K562 (cell line): ENCODE data around the gene PIKFYVE. TPM values are rescaled to one million over a fixed set of nuclear protein-coding genes. Genes with fewer than 3 reads are reported as not detected.
A peak's percentile ranks its signal among the peaks of the same experiment; 100 is the strongest.

Experiments
- BRF1 ChIP-seq: IDR thresholded peaks from 3 replicates; pipeline ENCODE4 v1.6.1; 2011; ENCODE audit warnings: borderline replicate concordance, mild to moderate bottlenecking; ENCODE audit not compliant: insufficient read length; ENCODE audit errors: extremely low read depth
- PRMT5 ChIP-seq: sonication (generic); formaldehyde crosslinking; IDR thresholded peaks from 2 replicates; pipeline ENCODE4 v1.5.0; 2020; ENCODE audit warnings: missing genetic modification reagents
- RAD21 ChIP-seq, 2 experiments: fragments of 250-450 bp in 1 of 2; fragments of 450-650 bp in 1 of 2; sonication (Bioruptor Pico) in 1 of 2; formaldehyde crosslinking in 1 of 2; IDR thresholded peaks in 1 of 2; conservative IDR thresholded peaks in 1 of 2; 2 replicates each; pipeline versions ENCODE4 v1.4.0 to v1.8.0; 2020 to 2022; ENCODE audit warnings: mild to moderate bottlenecking in 2 of 2, moderate library complexity in 1 of 2
- RBM17 ChIP-seq: fragments of 200-400 bp; formaldehyde crosslinking; IDR thresholded peaks from 2 replicates; pipeline ENCODE4 v1.6.1; 2017; ENCODE audit warnings: low read depth, mild to moderate bottlenecking, low read length, borderline replicate concordance
- RBM22 ChIP-seq: fragments of 200-400 bp; formaldehyde crosslinking; IDR thresholded peaks from 2 replicates; pipeline ENCODE4 v1.6.1; 2018; ENCODE audit warnings: low read length, low read depth; ENCODE audit not compliant: poor library complexity, severe bottlenecking
- ZNF23 ChIP-seq: fragments of 250-450 bp; sonication (Bioruptor Pico); IDR thresholded peaks from 2 replicates; pipeline ENCODE4 v1.4.0; 2020; ENCODE audit warnings: mild to moderate bottlenecking
- ZNF311 ChIP-seq: fragments of 250-450 bp; sonication (Bioruptor Pico); IDR thresholded peaks from 2 replicates; pipeline ENCODE4 v1.4.0; 2020; ENCODE audit warnings: mild to moderate bottlenecking, moderate library complexity
- polyA plus RNA-seq, 8 experiments: library from polyadenylated mRNA; depleted of rRNA in 4 of 8; stranded (reverse) in 5 of 8; unstranded in 3 of 8; fragments of >200 nt; fragmentation: Nextera tagmentation in 2 of 8; fragmentation: Illumina TruSeq in 1 of 8; extraction: Ambion mirVana in 2 of 8; extraction: Trizol in 1 of 8; gene quantifications; 2 replicates each; pipeline versions ENCODE4 v1.2.1 to v1.2.3, GENCODE V29; 2011 to 2014; ENCODE audit warnings: inconsistent platforms in 1 of 8, missing spikeins in 1 of 8
- total RNA-seq, 7 experiments: library from RNA; depleted of rRNA in 6 of 7; stranded (reverse); fragments of >200 nt in 6 of 7; fragmentation: Illumina TruSeq in 2 of 7; extraction: Trizol in 2 of 7; gene quantifications; 2 replicates each; pipeline versions ENCODE4 v1.2.1 to v1.2.3, GENCODE V29; 2011 to 2021; ENCODE audit warnings: low replicate concordance in 1 of 7
- TF ChIP-seq, protein P1 (sequence below): fragments of 250-450 bp; sonication (Bioruptor Pico); IDR thresholded peaks from 2 replicates; pipeline ENCODE4 v1.4.0; 2020; ENCODE audit warnings: mild to moderate bottlenecking
- TF ChIP-seq, protein P2 (sequence below): fragments of 250-450 bp; sonication (Bioruptor Pico); IDR thresholded peaks from 2 replicates; pipeline ENCODE4 v1.5.0; 2021; ENCODE audit warnings: mild to moderate bottlenecking, moderate library complexity
- TF ChIP-seq, protein P3 (sequence below): sonication (generic); formaldehyde crosslinking; IDR thresholded peaks from 2 replicates; pipeline ENCODE4 v1.8.0; 2022; ENCODE audit warnings: missing genetic modification reagents, mild to moderate bottlenecking, moderate library complexity, borderline replicate concordance
- TF ChIP-seq, protein P4 (sequence below): sonication (generic); formaldehyde crosslinking; IDR thresholded peaks from 2 replicates; pipeline ENCODE4 v1.8.0; 2023; ENCODE audit warnings: mild to moderate bottlenecking, missing genetic modification reagents
- TF ChIP-seq, protein P5 (sequence below), 2 experiments: fragments of 200-800 bp in 1 of 2; sonication (Bioruptor generic) in 1 of 2; sonication (generic) in 1 of 2; formaldehyde crosslinking in 1 of 2; IDR thresholded peaks in 1 of 2; conservative IDR thresholded peaks in 1 of 2; 2 replicates each; pipeline versions ENCODE4 v1.5.0 to v1.6.1; 2016 to 2020; ENCODE audit warnings: missing compliant biosample characterization in 1 of 2, missing genetic modification characterization in 1 of 2, missing genetic modification reagents in 1 of 2
- TF ChIP-seq, protein P6 (sequence below): fragments of 250-450 bp; sonication (Bioruptor Pico); IDR thresholded peaks from 2 replicates; pipeline ENCODE4 v1.5.0; 2022; ENCODE audit warnings: mild to moderate bottlenecking

Gene PIKFYVE
- total and polyA plus RNA-seq, 9 of the 15 experiments (the other 6 are each of a cell fraction or from before 2014, with no cell fraction given) = 3.6 to 25.6 (median 16.7) TPM

DNA sequence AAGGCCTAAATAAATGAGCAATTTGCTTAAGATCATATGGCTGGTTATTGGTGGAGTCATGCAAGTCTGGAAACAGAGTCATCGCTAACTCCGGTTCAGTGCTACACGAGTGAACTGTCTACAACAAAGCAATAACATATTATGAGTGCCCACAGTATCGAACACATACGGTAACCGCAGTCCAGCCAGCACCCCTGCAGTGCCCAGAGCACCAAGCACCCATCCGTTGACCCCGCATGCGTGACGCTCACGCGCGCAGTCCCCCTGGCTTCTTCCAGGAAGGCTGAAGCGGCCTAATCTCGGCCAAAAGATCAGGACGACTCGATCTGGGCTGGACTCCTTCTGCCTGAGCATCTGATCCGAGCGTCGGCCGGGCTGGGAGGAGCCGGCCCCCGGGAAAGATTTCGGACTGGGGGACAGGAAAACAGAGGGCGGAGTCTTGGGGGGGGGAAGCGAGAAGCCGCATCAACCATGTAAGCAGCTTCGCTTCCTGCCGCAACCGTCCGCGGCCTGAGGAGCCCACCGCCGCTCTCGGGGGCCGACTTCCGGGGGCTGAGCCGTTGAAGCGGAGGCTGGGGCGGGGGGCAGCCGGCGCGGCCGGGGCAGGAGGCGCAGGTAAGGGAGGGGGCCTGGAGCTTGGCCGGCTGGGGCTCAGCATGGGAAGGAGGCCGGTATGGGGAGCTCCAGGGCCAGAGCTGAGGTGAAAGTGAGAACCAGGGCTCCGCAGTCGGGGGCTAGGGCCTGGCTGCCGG is at the start of gene PIKFYVE (continued):
- TF ChIP-seq, protein P1, sequence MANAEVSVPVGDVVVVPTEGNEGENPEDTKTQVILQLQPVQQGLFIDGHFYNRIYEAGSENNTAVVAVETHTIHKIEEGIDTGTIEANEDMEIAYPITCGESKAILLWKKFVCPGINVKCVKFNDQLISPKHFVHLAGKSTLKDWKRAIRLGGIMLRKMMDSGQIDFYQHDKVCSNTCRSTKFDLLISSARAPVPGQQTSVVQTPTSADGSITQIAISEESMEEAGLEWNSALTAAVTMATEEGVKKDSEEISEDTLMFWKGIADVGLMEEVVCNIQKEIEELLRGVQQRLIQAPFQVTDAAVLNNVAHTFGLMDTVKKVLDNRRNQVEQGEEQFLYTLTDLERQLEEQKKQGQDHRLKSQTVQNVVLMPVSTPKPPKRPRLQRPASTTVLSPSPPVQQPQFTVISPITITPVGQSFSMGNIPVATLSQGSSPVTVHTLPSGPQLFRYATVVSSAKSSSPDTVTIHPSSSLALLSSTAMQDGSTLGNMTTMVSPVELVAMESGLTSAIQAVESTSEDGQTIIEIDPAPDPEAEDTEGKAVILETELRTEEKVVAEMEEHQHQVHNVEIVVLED = peak; percentile 68
- TF ChIP-seq RAD21 (CRISPR knock-in tag; conservative IDR thresholded peaks at IDR 0.05 in 1 of 2, IDR thresholded peaks at IDR 0.05 in 1 of 2) (no peak), RBM22 (no peak), BRF1 (no peak), ZNF311 (CRISPR knock-in tag) (no peak), PRMT5 (CRISPR knock-in tag) (no peak), ZNF23 (CRISPR knock-in tag) (no peak), RBM17 (no peak)
- TF ChIP-seq, protein P2, sequence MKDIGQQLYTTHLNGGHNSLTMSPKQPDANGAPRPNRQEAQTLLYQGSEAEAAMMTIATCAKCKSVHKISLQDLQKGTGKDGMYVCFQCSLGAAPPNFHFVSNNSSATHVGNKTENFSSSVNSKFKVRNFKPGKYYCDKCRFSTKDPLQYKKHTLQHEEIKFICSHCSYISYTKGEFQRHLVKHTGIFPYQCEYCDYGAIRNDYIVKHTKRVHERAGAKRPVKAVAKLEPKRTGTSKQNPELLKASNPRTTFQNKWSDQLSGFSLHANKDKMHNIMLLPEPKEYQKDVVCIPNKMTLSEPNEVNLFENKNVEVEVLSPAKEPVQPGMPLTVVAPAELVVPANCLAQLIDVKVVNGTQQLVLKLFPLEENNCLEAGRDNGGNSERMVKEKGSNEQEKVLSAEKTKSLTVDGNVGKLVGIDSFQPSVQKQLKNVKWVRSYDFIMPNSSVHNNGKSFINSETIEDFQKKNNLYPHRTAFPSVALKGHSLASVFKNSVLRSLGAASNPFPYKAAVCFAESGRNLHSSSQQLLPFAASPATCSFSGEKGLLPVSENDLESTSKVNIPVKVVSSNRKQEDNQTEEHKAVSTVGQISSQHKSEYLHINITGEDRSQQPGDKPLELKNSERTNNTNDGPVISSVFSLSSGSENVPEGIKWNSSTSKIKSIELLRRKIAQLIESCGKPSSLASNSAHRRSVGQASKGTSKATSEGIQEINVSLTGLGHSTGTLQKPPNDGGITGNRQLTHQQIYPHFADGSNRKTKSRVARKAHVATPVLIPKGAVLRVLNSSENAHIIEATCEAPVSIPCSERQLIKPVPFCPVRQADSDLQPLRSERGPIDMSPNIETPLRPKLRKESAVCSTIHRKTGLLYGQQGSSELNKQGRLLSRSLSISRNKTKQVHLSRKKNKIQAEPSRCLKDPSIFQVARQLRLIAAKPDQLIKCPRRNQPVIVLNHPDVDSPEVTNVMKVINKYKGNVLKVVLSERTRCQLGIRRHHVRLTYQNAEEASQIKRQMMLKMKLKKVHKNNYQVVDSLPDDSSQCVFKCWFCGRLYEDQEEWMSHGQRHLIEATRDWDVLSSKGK (CRISPR knock-in tag) = no peak
- TF ChIP-seq, protein P3, sequence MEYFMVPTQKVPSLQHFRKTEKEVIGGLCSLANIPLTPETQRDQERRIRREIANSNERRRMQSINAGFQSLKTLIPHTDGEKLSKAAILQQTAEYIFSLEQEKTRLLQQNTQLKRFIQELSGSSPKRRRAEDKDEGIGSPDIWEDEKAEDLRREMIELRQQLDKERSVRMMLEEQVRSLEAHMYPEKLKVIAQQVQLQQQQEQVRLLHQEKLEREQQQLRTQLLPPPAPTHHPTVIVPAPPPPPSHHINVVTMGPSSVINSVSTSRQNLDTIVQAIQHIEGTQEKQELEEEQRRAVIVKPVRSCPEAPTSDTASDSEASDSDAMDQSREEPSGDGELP (CRISPR knock-in tag) = peak; percentile 99
- TF ChIP-seq, protein P4, sequence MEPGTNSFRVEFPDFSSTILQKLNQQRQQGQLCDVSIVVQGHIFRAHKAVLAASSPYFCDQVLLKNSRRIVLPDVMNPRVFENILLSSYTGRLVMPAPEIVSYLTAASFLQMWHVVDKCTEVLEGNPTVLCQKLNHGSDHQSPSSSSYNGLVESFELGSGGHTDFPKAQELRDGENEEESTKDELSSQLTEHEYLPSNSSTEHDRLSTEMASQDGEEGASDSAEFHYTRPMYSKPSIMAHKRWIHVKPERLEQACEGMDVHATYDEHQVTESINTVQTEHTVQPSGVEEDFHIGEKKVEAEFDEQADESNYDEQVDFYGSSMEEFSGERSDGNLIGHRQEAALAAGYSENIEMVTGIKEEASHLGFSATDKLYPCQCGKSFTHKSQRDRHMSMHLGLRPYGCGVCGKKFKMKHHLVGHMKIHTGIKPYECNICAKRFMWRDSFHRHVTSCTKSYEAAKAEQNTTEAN (CRISPR knock-in tag) = no peak
- TF ChIP-seq, protein P5, sequence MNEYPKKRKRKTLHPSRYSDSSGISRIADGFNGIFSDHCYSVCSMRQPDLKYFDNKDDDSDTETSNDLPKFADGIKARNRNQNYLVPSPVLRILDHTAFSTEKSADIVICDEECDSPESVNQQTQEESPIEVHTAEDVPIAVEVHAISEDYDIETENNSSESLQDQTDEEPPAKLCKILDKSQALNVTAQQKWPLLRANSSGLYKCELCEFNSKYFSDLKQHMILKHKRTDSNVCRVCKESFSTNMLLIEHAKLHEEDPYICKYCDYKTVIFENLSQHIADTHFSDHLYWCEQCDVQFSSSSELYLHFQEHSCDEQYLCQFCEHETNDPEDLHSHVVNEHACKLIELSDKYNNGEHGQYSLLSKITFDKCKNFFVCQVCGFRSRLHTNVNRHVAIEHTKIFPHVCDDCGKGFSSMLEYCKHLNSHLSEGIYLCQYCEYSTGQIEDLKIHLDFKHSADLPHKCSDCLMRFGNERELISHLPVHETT (CRISPR knock-in tag; conservative IDR thresholded peaks at IDR 0.05 in 1 of 2, IDR thresholded peaks at IDR 0.05 in 1 of 2) = 0 out of 4 replicates have a peak, but pooled peaks of 1 of the 2 experiments have one; percentile 71
- TF ChIP-seq, protein P6, sequence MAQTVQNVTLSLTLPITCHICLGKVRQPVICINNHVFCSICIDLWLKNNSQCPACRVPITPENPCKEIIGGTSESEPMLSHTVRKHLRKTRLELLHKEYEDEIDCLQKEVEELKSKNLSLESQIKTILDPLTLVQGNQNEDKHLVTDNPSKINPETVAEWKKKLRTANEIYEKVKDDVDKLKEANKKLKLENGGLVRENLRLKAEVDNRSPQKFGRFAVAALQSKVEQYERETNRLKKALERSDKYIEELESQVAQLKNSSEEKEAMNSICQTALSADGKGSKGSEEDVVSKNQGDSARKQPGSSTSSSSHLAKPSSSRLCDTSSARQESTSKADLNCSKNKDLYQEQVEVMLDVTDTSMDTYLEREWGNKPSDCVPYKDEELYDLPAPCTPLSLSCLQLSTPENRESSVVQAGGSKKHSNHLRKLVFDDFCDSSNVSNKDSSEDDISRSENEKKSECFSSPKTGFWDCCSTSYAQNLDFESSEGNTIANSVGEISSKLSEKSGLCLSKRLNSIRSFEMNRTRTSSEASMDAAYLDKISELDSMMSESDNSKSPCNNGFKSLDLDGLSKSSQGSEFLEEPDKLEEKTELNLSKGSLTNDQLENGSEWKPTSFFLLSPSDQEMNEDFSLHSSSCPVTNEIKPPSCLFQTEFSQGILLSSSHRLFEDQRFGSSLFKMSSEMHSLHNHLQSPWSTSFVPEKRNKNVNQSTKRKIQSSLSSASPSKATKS (CRISPR knock-in tag) = no peak
